SK-N-SH (cell line): Measurements from ENCODE around the gene BNIP2. TPM values are rescaled to one million over a fixed set of nuclear protein-coding genes. Genes with fewer than 3 reads are reported as not detected.

Source experiments
- CTCF ChIA-PET: fragments of 300-600, 350-600 bp; formaldehyde crosslinking; extraction: SDS; loops from one replicate; lab custom pipeline; 2021; lab: Yijun Ruan, JAX
- POLR2A ChIA-PET: fragments of 350-600 bp; sonication (Branson Sonifier 250); formaldehyde crosslinking; extraction: SDS; loops from one replicate; lab custom pipeline; 2020; ENCODE audit warnings: antibody characterized with exemption, inconsistent platforms; lab: Yijun Ruan, JAX
- DNase-seq: peaks from one replicate; pipeline ENCODE4 v3.0.0; 2012
- H2AFZ ChIP-seq: fragments of 200-600 bp; sonication (generic); 2 replicates; pipeline ENCODE4 v1.8.1; 2016; ENCODE audit warnings: antibody characterized with exemption, mild to moderate bottlenecking, low read depth
- H3F3A ChIP-seq: fragments of 200-600 bp; sonication (generic); replicated peaks from 2 replicates; pipeline ENCODE3; 2016; ENCODE audit warnings: antibody characterized with exemption, mild to moderate bottlenecking; ENCODE audit not compliant: insufficient read depth
- H3K27ac ChIP-seq, 2 experiments: fragments of 200-500 bp in 1 of 2; fragments of 200-600 bp in 1 of 2; sonication (Bioruptor generic) in 1 of 2; sonication (generic), shearing (Covaris generic) in 1 of 2; 2 replicates each; pipeline versions ENCODE4 v1.5.1 to v1.6.1; 2014 to 2016; ENCODE audit warnings: low read depth in 2 of 2, inconsistent platforms in 1 of 2, low read length in 1 of 2, mild to moderate bottlenecking in 1 of 2, mixed read lengths in 1 of 2
- H3K27me3 ChIP-seq: fragments of 200-600 bp; sonication (generic), shearing (Covaris generic); 2 replicates; pipeline ENCODE4 v1.6.1; 2016; ENCODE audit warnings: mixed run types; ENCODE audit not compliant: insufficient read depth
- H3K36me3 ChIP-seq, 2 experiments: fragments of 200-500 bp in 1 of 2; fragments of 200-600 bp in 1 of 2; sonication (Bioruptor generic) in 1 of 2; sonication (generic) in 1 of 2; replicated peaks in 1 of 2; 2 replicates each; pipeline versions ENCODE3 to v1.5.1; 2014 to 2016; ENCODE audit warnings: low read length in 1 of 2, mild to moderate bottlenecking in 1 of 2; ENCODE audit not compliant: insufficient read depth in 2 of 2, control insufficient read depth in 1 of 2
- H3K4me1 ChIP-seq, 2 experiments: fragments of 200-500 bp in 1 of 2; fragments of 200-600 bp in 1 of 2; sonication (Bioruptor generic) in 1 of 2; sonication (generic), shearing (Covaris generic) in 1 of 2; 2 replicates each; pipeline versions ENCODE4 v1.5.1 to v1.6.1; 2014 to 2016; ENCODE audit warnings: low read depth in 1 of 2, low read length in 1 of 2, mixed run types in 1 of 2; ENCODE audit not compliant: insufficient read depth in 2 of 2, control insufficient read depth in 1 of 2
- H3K4me2 ChIP-seq: fragments of 200-600 bp; sonication (generic), shearing (Covaris generic); 2 replicates; pipeline ENCODE4 v1.6.1; 2017; ENCODE audit warnings: mixed run types
- H3K4me3 ChIP-seq, 2 experiments: fragments of 200-500 bp in 1 of 2; fragments of 200-600 bp in 1 of 2; sonication (Bioruptor generic) in 1 of 2; sonication (generic), shearing (Covaris generic) in 1 of 2; 2 replicates each; pipeline versions ENCODE4 v1.5.1 to v1.8.1; 2014 to 2016; ENCODE audit warnings: low read depth in 2 of 2, inconsistent platforms in 1 of 2, low read length in 1 of 2, mild to moderate bottlenecking in 1 of 2, mixed read lengths in 1 of 2, moderate library complexity in 1 of 2
- H3K79me2 ChIP-seq: fragments of 200-600 bp; sonication (generic); 2 replicates; pipeline ENCODE4 v1.8.1; 2017; ENCODE audit warnings: mild to moderate bottlenecking; ENCODE audit not compliant: insufficient read depth
- H3K9ac ChIP-seq: fragments of 200-600 bp; sonication (generic); 2 replicates; pipeline ENCODE4 v1.6.1; 2017; ENCODE audit warnings: mixed run types
- H3K9me2 ChIP-seq: fragments of 200-600 bp; sonication (generic); 2 replicates; pipeline ENCODE4 v1.6.1; 2017; ENCODE audit warnings: mixed run types
- H3K9me3 ChIP-seq: fragments of 200-600 bp; sonication (generic); 2 replicates; pipeline ENCODE4 v1.6.1; 2017; ENCODE audit warnings: mixed run types, mild to moderate bottlenecking, moderate library complexity
- H4K20me1 ChIP-seq: fragments of 200-600 bp; sonication (generic); 2 replicates; pipeline ENCODE4 v1.6.1; 2017; ENCODE audit warnings: mild to moderate bottlenecking, mixed run types; ENCODE audit not compliant: insufficient read depth
- GATA2 ChIP-seq: sonication (generic); formaldehyde crosslinking; IDR thresholded peaks from 2 replicates; pipeline ENCODE4 v1.5.0; 2020; ENCODE audit warnings: mild to moderate bottlenecking, missing genetic modification reagents
- TEAD4 ChIP-seq: IDR thresholded peaks from 2 replicates; pipeline ENCODE4 v1.4.0; 2012; ENCODE audit warnings: mild to moderate bottlenecking, borderline replicate concordance; ENCODE audit not compliant: insufficient read depth
- USF1 ChIP-seq: IDR thresholded peaks from 2 replicates; pipeline ENCODE4 v1.4.0; 2012; ENCODE audit warnings: low read depth, borderline replicate concordance
- WGBS: methylation state at CpG from one replicate; pipeline ENCODE4 v1.1.6; 2017; ENCODE audit warnings: low lambda C conversion rate; 5-methylcytosine and 5-hydroxymethylcytosine counted together
- polyA plus RNA-seq, 3 experiments: library from polyadenylated mRNA; depleted of rRNA; stranded (reverse); fragments of >200 nt; gene quantifications; 2 replicates each; pipeline ENCODE4 v1.2.3, GENCODE V29; 2012

BNIP2 gene
- polyA plus RNA-seq, 1 of the 3 experiments (the other 2 are of a cell fraction) = 67.7 TPM

GRCh38 chr15:59609730-59610712, 79.1 kb downstream of the BNIP2 start:
- Histone ChIP-seq H3K79me2 (no peaks in the 10 kb centered on the region), H3K9me2 (no peaks in the 10 kb centered on the region), H3K4me1 (no peaks in the 10 kb centered on the region), H3K9me3 (no peaks in the 10 kb centered on the region), H4K20me1 (no peaks in the 10 kb centered on the region), H3K4me3 (no peak overlapping the region), H3K9ac (no peak overlapping the region), H3K27me3 (no peaks in the 10 kb centered on the region; the same call in 1 of the 2 replicates), H2AFZ (no peak overlapping the region), H3K36me3 (no peaks in the 10 kb centered on the region), H3K27ac (no peak overlapping the region), H3F3A (no peaks in the 10 kb centered on the region), H3K4me2 (no peak overlapping the region)
- no peak for TF ChIP-seq GATA2
- TF ChIP-seq TEAD4 = no peak
- no peak for TF ChIP-seq USF1
- 60% methylated on average over 7 of the region's 7 CpGs for WGBS
- ChIA-PET CTCF (no interaction called here), POLR2A (no interaction called here)
- DNase-seq = no peak

Other genes with a start within 250 kb of the BNIP2 start
- gene GCNT3, start 77.5 kb downstream of the BNIP2 start, polyA plus RNA-seq (2012; rRNA removed) = 0.08 TPM in 1 of 2 replicates, not detected in the other
- 47.5 and 77.4 TPM in 2 replicates for gene GTF2A2, start 31.8 kb downstream of the BNIP2 start, polyA plus RNA-seq (2012; rRNA removed)